GM18526 (cell line): ENCODE measurements around the gene AMMECR1.

Experiments
- POLR2A ChIP-seq: IDR thresholded peaks from 3 replicates; pipeline ENCODE4 v1.6.1; 2011; ENCODE audit not compliant: insufficient read length; ENCODE audit errors: extremely low read depth

The AMMECR1 gene

DNA sequence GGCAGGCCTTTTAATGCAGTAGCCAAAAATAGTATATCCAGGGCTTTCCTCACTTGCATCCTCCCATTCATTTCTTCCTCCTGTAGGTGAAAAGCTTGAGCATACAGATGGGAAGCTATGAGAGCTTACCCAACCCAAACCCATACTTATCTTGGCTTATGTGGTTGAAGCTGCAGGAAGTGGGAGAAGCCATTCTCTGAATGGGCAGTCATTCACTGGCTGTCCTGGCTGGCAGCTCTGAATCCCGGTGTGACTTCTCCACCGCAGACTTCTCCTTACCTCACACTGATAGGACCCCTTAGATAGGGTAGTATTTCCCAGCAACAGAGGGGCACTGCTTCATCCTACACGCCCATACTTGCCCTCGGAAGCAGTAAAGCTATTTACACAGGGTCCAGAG, 125.4 kb downstream of the AMMECR1 start:
- TF ChIP-seq POLR2A: no peak

DNA sequence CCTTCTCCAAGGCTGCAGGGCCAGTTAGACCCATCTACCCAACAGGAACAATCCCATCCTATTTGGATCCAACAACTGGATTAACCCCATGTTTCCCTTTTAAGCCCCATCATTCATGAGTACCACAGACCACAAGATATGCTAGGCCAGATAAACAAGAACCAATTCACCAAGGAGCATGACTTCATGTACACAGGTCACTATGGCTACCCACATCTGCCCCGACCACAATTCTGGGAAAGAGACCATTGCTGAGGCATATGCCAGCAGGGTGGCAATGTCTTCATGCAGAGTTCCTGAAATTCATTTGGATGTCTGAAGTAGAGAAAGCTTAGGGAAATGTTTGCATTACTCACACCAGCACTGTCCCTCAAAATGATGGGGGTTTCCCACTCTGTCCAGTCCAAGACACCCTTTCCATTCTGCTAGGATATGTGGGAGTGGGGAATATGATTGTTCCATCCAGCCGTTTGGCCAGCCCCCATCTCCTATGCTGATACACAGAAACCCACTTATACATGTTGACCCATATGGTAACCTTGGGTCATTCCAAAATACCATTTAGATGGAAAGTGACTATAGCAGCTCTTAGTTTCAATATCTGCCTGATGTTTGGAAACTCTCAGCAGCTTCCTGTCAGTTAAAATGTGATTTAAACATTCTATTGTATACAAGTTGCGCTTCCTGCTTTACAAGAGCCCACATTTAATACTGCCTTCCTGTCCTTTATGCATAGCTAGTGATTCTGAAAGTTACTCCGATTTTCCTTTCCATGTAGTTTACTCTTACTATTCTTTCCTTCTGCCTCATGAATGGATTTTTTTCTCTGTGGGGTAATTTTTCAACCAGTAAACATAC, 129.0 kb downstream of the AMMECR1 start:
- TF ChIP-seq POLR2A: no peak

DNA sequence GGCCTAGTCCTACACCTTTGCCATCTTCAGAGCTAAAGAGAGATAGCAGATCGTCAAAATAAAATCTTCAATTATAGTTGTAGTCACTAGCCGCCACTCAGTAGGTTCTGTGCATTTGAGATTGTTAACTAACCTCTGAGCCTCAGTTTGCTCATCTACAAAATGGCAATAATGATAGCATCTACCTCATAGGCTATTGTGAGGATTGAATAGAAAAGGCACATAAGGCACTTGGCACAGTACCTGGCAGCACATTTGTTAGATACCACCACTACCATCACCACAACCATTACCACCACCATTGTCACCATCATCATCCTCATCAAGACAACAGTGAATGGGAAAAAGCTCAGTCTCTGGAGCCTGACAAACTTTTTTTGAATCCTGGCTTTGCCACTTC, 134.6 kb downstream of the AMMECR1 start:
- TF ChIP-seq POLR2A: no peak

DNA sequence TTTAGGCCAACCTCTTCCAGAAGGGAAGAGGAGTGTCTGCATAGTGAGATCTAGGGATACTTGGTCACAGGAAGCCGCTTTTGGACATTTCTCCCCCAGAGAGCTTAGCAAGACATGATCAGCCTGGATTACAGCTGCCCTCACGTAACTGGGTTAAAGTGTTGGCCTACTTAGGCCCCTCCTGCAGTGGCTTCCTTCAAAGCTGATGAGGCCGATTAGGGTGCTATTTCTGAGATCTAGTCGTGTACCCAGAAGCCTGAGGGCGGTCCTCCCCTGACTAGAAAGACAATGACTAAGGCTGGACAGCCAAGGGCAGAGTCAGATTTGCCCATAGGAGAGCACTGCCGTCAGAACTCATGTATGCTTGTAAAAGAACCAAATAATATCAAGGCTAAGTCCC, 135.0 kb downstream of the AMMECR1 start:
- TF ChIP-seq POLR2A: no peak

DNA sequence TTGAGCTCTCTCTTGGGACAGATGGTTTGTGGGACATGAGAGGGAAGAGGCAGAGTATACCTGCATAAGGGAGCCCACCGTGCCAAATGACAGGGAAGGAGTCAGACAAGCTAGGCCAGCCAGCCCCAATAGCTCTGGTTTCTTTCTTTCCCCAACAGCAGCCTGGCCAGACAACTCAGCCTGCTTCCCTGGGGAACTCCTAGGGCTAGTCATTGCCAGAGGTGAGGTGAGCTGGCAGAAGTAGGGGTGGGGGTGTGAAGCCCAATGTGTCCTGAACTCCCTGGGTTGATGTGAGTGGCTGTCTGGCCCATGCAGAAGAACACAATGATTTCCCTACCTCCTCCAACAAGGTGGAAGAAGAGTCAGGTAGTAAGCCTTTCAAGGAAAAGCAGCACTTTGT, 135.5 kb downstream of the AMMECR1 start:
- no peak for TF ChIP-seq POLR2A

DNA sequence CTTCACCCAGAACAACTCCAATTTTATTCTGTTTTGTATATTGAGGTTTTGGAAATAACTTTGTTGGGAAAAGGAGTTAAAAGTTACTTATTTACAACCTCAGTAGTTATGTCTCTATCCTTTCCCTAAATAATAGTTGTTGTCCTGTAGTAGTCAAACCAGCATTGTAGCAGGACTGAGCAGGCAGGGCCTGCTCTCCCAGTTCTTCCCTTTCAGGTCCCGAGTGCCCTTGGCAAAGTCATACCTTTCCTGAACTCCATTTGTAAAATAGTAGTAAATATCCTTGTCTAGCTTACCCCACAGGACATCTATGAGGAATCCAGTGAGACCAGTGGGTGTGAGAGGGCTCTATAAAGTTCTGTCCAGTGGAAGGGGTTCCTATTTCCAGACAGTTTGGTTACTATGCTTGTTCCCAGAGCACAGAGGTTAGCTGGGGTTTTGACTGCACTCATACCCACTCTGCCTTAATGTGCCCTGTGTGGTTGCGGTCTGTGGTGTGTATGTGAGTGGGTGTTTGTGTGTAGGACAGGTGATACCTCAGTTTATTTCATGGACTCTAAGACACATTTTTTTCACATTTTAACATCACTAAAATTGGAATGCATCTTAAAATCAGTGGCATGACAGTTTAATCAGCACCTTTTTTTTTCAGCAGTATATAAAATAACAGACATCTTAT, 136.3 kb downstream of the AMMECR1 start:
- TF ChIP-seq POLR2A: no peak

DNA sequence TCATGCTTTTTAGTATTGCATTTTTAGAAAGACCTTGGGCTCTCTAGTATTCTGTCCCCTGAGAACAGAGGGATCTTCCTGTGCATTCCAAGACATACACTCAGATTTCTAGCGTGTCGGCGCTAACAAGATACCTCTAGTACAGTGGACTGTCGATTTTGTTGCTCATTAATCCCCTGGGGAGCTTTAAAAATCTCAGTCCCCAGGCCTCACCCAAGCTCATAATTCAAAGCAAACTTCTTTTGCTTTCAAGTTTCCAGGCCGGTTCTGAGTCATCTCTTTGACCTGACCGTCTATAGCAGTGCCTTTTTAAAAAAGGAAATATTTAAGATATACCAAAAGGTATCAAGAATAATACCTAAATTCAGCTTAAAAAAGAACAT, 137.0 kb downstream of the AMMECR1 start:
- TF ChIP-seq POLR2A: no peak

DNA sequence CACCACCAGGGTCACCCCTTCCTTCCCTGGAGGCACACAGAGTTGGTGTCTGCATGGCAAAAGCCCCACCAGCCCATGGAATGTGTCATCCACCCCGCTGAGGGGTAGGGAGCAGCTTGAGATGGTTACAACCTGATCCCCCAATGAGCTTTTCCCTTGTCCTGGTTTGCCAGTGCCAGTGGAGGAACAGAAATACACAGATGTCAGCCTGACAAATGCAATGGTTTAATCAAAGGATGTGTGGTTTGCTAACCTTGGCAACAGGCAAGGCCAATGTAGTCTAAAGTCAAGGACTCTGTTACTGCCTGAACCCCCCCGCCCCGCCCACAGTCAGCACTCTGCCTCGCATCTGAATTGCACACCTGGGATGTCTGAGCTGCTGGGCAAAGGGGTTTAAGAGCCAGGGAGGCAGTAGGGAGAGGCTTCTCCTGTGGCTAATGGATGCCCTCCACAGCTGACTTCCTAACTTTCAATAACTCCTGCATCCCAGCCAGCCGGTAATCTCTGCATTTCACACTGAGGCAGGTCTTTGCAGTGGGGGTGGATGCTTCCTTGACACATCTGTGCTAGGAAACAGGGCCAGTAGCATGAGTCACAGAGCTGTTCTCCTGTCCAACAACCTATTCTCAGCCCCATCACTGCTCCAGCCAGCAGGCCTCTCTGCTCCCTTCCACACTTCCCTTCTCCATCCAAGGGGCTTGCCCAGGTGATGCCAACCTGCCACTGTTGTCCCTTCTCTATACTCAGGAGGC, 137.5 kb downstream of the AMMECR1 start:
- TF ChIP-seq POLR2A: no peak

DNA sequence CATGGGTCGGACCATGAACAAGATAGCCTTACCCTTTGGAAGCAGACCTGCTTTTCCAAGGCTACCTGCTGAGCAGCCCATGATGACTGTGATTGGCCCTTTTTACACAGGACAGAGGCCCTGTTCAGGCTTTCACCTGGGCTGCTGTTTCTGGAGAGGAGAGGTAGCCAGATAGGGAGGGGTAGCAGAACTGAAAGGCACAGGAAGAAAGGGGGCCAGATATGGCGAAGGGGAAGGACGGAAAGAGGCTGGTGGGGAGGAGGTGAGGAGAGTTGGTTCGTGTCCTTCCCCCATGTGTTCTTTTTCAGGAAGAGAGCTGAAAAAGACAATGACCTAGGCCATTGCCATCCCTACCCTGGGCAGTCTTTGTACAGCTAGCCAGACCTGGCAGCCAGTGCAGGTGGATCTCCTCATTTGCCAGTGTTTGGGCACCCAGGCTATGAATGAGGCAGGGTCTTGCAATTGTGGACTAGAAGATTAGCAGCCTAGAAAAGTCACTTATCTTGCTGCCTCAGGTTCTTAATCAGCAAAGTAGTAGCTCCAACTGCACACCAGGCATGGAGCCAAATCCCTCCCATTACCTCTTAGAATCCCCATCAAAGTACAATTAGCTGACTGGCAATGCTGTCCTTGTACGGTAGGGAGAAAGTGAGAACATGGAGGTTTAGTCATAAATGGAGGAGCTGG, 139.6 kb downstream of the AMMECR1 start:
- no peak for TF ChIP-seq POLR2A

DNA sequence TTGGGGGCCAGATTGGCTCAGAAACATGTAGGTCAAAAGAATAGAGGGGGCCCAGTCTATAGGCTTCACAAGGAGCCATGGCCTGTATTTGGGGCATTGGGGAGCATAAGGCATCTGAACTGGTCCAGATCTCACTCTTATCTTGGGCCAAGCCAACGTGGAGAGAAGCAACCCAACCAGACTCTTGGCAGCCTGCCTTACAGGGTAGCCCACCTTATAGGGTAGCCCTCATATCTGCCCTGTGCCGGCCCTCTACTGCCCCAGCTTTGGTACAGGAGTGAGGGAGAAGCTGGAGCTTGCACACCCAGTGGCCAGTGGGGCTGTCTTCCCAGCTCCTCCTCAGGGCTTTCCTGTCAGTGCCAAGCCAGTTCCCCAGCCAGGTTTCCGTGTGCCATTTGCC, 142.2 kb downstream of the AMMECR1 start:
- TF ChIP-seq POLR2A: no peak

DNA sequence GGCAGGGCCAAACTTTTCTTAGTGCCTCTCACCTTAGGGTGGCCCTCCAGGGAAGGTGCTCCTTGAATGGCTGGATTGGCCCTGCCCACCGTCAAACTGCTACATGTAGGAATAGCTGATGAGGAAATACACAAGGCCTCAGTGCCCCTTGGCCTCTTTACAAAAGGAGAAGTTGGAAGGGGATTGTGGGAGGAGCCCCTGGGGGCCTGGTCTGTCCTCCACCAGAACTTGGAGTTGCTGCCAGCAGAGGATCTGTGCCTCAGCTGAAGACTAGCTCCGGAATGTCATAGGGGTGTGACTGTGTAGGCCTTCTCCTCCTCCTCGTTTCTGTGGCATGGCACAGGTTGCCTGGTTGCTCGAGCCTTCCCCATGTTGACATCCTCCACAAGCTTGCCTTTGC, 142.7 kb downstream of the AMMECR1 start:
- no peak for TF ChIP-seq POLR2A

DNA sequence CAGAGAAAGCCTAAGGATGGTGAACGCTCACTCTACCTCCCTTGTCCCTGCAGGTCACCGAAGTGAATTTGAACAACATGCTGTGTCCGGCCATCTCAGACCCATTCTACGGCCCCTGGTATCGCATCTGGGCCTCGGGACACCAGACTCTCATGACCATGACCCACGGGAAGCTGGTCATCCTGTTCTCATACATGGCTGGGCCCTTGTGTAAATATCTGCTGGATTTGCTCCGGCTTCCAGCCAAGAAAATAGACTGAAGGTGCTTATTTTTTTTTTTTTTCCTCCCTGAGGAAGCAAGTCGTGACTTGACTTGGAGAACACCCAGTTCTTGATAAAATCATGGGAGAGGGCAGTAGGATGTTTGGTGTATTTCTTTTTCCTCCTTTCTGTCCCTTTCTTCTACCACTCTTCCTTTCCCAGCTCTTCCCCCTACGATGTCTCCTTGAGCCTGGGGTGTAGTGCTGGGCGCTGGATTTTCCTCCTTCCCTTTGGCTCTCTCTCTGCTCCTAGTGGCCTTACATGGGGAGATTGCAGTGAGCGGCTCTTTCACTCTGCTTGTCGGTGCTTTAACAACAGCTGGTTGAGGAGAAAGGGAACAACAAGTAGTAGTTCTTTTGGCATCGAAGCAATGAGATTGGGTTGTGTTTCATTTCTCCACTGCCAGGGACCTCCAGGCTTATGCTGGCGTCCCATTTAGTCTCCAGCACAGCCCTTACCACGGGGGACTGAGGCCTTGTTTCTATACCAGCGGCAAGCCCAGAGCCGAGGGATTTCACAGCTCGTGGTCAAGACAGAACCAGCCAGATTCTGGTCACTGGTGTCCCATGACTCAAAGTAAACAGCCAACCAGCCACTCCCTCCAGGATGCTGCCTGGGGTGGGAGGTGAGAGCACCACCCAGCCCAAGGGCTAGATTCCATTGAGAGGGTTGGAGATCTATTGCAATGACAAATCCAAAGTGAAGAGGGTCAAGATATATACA, 144.4 kb downstream of the AMMECR1 start:
- no peak for TF ChIP-seq POLR2A

DNA sequence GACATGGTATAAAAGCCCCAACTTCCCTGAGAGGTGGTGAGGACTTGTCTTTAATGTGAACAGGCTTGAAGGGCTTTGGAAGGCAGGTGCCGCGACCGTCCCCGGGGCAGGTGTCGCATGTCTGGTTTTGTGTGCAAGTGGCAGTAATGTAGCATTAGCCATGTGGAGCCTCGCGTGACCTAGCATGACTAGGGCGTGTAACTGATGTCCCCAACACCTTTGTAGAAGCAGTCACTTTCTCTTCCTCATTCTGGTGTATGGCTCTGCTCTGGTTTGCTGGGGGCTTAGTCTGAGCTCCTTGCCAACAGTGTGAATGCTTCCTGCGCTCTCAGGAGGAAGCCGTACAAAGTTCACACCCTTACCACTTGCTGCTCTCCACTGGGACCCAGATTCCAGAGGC, 145.7 kb downstream of the AMMECR1 start:
- no peak for TF ChIP-seq POLR2A

DNA sequence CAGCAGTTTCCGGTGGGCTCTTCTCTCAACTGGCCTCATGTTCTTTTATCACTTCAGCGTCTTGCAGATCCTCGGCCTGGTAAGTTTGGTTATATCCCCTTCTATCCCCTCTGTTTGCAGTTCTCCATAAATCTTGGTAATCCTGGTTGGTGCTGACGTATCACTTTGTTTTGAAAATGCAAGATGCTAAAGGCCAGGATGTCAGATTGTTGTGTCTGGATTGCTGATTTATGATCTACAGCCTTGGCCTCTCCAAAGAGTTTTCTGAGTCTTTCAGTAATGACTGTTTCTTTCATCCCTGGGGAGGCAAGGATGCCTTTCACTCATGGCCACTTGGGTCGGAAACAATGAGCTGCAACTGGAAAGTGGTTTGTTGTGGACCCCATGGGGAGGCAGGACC, 146.4 kb downstream of the AMMECR1 start:
- TF ChIP-seq POLR2A: no peak
